ENCODE measurements around the gene DXO. TPM values are rescaled to one million over a fixed set of nuclear protein-coding genes. Genes with fewer than 3 reads are reported as not detected.
"Not testable (repeated sequence)": the region's sequence is repeated elsewhere in the genome, so short reads cannot be mapped to it uniquely, and the experiment has no call there.

DXO gene
- total RNA-seq (10 to 100 TPM; 27.8 to 30.3 TPM), polyA plus RNA-seq (10 to 100 TPM; 10.8 to 11.7 TPM)

DNA sequence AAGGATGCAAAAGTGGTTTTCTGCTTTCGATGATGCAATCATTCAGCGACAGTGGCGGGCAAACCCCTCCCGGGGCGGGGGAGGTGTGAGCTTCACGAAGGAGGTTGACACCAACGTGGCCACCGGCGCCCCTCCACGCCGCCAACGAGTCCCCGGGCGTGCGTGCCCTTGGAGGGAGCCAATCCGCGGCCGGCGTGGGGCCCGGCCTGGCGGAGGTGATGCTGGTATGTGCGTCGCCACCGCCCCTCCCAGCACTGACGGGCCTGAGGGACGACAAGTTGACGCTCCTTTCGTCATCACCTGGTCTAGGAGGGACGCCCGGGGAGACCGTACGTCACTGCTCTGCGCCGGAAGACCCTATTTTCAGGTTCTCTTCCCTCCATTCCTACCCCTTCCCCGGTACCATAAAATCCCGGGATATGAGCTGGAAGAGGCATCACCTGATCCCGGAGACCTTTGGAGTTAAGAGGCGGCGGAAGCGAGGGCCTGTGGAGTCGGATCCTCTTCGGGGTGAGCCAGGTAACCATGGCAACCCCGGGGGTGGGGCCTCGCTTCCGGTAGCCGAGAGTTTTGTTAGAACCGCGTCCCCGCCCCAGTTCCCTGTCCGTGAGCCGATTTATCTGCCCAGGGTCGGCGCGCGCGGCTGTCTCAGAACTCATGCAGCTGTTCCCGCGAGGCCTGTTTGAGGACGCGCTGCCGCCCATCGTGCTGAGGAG is at the start of gene DXO:
TSS of gene DXO (minus strand) at position 146 of the 716 bp plus-strand sequence. CDS start 463 bp downstream, outside the sequence.
- ChIA-PET POLR2A (ENCODE audit: partially characterized antibody) (interaction anchor here (0.5 to 7.5 kb wide), 34 partner anchors 8 to 1607 kb away, joined by 3 to 195 read pairs (median 4); partner anchors contain the start of genes ABHD16A, ATF6B, BAG6 and DDX39B), CTCF (ENCODE audit: partially characterized antibody) (interaction anchor here (0.8 to 2.7 kb wide), 4 partner anchors 14 to 1000 kb away, joined by 3 to 21 read pairs (median 3); partner anchors contain the start of genes LY6G5C, NELFE and SKIC2)
- H3K36me3 ChIP-seq (ENCODE audit: insufficient read depth, low read length) = peaks cover 32% of the 10 kb centered on the region
- peaks cover 31% of the 10 kb centered on the region for H3K4me1 ChIP-seq (ENCODE audit: insufficient read depth, low read length)
- H3K9me3 Mint-ChIP-seq = peaks cover 0 to 13% (median 0%) of the 10 kb centered on the region in 8 donors
- peak within 1 kb of the TSS; percentile 63 to 77 for H3K4me3 ChIP-seq (ENCODE audit: low read length in 2 of 2)
- no peaks in the 10 kb centered on the region for H3K9me3 ChIP-seq (ENCODE audit: control insufficient read depth in 1 of 2, low read length in 2 of 2)
- no peaks in the 10 kb centered on the region for H3K27me3 ChIP-seq (ENCODE audit: insufficient read depth, low read length)
- H3K4me3 Mint-ChIP-seq = peak within 1 kb of the TSS; percentile 97 to 99 (median 98)
- DNase-seq = peak; percentile 99 to 100 (median 99)
- H3K36me3 Mint-ChIP-seq = peaks cover 20 to 41% of the 10 kb centered on the region in 2 donors
- peak within 1 kb of the TSS; percentile 99 for H3K27ac ChIP-seq (ENCODE audit: low read depth, low read length)
- peaks cover 21 to 58% (median 32%) of the 10 kb centered on the region in 4 donors for H3K4me1 Mint-ChIP-seq
- H3K27me3 Mint-ChIP-seq = no peaks in the 10 kb centered on the region
- intact Hi-C loops (cut with micrococcal nuclease) = loop anchor here (1.0 to 10.0 kb wide), 3 partner anchors 13 to 1303 kb away; partner anchors contain the start of genes B3GALT4, RPS18, SKIC2 and VPS52
- H3K27ac Mint-ChIP-seq = peak within 1 kb of the TSS; percentile 100

DNA sequence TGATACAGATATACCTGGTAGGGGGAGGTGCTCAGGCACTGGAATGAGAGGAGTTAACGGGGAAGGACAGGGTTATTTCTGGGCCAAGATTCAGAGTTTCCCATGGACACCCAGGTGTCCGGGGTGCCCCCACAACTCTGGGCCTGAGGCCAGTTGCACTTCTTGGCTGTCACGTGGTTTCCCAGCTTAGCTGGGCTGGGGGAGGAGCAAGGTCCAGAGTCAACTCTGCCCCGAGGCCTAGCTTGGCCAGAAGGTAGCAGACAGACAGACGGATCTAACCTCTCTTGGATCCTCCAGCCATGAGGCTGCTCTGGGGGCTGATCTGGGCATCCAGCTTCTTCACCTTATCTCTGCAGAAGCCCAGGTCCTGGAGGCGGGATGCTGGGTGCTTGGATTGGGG is 42.6 kb upstream of the DXO start, which contains the start of gene C4B:
TSS of gene C4B (plus strand) at position 249 of the 400 bp plus-strand sequence. CDS start at position 300, 51 bp downstream.
- H3K4me1 Mint-ChIP-seq; H3K4me3 Mint-ChIP-seq; H3K4me3 ChIP-seq (ENCODE audit: low read length in 2 of 2); CTCF ChIA-PET (ENCODE audit: partially characterized antibody); H3K36me3 ChIP-seq (ENCODE audit: insufficient read depth, low read length); POLR2A ChIA-PET (ENCODE audit: partially characterized antibody); H3K4me1 ChIP-seq (ENCODE audit: insufficient read depth, low read length); H3K27me3 ChIP-seq (ENCODE audit: insufficient read depth, low read length); DNase-seq; H3K27ac Mint-ChIP-seq; H3K9me3 ChIP-seq (ENCODE audit: control insufficient read depth in 1 of 2, low read length in 2 of 2); H3K36me3 Mint-ChIP-seq; H3K27me3 Mint-ChIP-seq; intact Hi-C loops (cut with micrococcal nuclease); H3K9me3 Mint-ChIP-seq; H3K27ac ChIP-seq (ENCODE audit: low read depth, low read length): not testable (repeated sequence)

DNA sequence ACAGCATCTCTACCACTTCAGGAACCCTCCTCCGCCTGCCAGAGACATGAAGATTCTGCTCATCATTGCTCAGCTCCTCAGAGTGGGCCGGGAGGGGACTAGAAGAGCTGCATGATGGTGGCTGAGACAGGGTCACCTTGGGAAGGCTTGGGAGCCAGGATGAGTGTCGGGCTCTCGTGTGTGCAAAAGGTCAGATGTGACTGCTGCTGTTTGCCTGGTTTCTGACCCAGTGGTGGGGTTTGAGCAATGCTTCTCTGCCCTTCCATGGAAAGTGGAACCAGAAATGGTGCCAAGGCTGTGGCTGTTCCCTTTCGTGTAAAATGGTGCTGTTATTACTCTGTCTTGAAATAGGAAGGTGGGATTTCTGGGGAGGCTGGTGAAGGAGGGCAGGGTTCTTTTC is 41.8 kb upstream of the DXO start:
- H3K4me1 Mint-ChIP-seq = not testable (repeated sequence)

DNA sequence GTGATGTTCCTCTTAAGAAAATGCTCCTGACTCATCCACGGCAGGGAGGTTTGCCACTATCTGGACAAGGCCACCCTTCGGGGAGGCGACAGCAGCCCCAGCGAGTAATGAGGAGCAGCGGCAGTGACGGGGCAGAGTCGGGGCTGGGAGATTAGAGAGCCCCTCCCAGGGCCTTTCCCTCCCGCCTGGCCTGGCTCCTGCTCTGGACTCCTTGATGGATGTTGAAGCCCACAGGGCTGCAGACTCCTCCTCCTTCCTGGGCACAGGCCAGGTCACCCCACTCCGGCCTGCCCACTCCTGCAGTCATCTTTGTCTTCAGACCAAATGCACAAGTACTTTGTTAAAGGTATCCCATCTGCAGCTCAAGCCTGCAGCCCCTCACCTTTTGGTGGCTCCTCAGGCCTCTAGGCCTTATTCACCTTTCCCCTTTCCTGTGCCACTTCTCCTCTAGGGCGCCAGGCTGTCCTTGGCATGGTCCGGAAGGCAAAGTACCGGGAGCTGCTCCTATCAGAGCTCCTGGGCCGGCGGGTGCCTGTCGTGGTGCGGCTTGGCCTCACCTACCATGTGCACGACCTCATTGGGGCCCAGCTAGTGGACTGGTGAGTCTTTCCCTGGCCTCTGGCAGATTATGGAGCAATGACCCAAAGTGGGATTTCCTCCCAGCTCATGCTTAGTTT is 41.1 kb upstream of the DXO start:
- CTCF ChIA-PET (ENCODE audit: partially characterized antibody); intact Hi-C loops (cut with micrococcal nuclease); H3K27me3 Mint-ChIP-seq; H3K4me3 Mint-ChIP-seq; H3K9me3 Mint-ChIP-seq; H3K36me3 Mint-ChIP-seq; H3K4me1 ChIP-seq (ENCODE audit: insufficient read depth, low read length); H3K36me3 ChIP-seq (ENCODE audit: insufficient read depth, low read length); POLR2A ChIA-PET (ENCODE audit: partially characterized antibody); H3K9me3 ChIP-seq (ENCODE audit: control insufficient read depth in 1 of 2, low read length in 2 of 2); H3K27me3 ChIP-seq (ENCODE audit: insufficient read depth, low read length); H3K27ac Mint-ChIP-seq; H3K4me3 ChIP-seq (ENCODE audit: low read length in 2 of 2); H3K27ac ChIP-seq (ENCODE audit: low read depth, low read length); H3K4me1 Mint-ChIP-seq; DNase-seq: not testable (repeated sequence)

More for the DNA sequence above, 41.8 kb upstream of the DXO start:
- H3K36me3 Mint-ChIP-seq; POLR2A ChIA-PET (ENCODE audit: partially characterized antibody); H3K36me3 ChIP-seq (ENCODE audit: insufficient read depth, low read length); H3K4me3 Mint-ChIP-seq; H3K4me1 ChIP-seq (ENCODE audit: insufficient read depth, low read length); H3K9me3 Mint-ChIP-seq; DNase-seq; H3K9me3 ChIP-seq (ENCODE audit: control insufficient read depth in 1 of 2, low read length in 2 of 2); H3K27ac Mint-ChIP-seq; intact Hi-C loops (cut with micrococcal nuclease); H3K4me3 ChIP-seq (ENCODE audit: low read length in 2 of 2); CTCF ChIA-PET (ENCODE audit: partially characterized antibody); H3K27ac ChIP-seq (ENCODE audit: low read depth, low read length); H3K27me3 ChIP-seq (ENCODE audit: insufficient read depth, low read length); H3K27me3 Mint-ChIP-seq: not testable (repeated sequence)

DNA sequence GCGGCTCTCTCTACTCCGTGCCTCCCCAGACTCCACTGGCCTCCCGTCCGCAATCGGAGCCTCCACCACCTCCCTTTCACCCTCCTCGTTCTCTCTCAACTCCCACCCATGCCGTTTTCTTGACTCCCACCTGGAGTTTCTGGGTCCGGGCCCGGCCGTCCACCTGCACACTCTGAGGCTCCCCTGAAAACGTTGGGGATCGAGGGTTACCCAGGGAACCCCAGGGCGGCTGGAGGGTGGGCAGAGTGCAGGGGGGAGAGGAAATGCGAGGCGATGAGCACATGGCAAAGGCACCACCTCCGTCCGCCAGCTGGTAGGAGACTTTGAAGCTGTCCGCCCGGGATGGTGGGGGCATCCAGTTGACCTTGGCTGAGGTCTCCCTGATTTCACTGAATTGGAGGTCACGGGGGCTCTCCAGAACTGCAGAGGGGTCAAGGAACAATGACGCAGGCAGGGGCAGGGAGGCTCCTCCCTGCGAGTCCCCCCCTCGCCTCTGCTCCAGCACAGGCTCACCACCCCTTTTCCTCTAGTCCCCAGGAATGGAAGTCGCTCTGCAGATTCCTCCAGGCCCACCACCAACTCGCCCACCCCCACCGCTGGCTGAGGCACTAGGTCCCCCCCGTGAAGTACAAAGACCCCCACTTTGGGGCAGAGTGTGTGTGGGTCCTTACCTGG is 39.1 kb upstream of the DXO start:
- H3K27me3 ChIP-seq (ENCODE audit: insufficient read depth, low read length); H3K9me3 Mint-ChIP-seq; H3K9me3 ChIP-seq (ENCODE audit: control insufficient read depth in 1 of 2, low read length in 2 of 2); POLR2A ChIA-PET (ENCODE audit: partially characterized antibody); H3K4me3 Mint-ChIP-seq; H3K27me3 Mint-ChIP-seq; H3K27ac Mint-ChIP-seq; H3K36me3 Mint-ChIP-seq; H3K36me3 ChIP-seq (ENCODE audit: insufficient read depth, low read length); H3K4me3 ChIP-seq (ENCODE audit: low read length in 2 of 2); DNase-seq; intact Hi-C loops (cut with micrococcal nuclease); H3K27ac ChIP-seq (ENCODE audit: low read depth, low read length); H3K4me1 Mint-ChIP-seq; H3K4me1 ChIP-seq (ENCODE audit: insufficient read depth, low read length); CTCF ChIA-PET (ENCODE audit: partially characterized antibody): not testable (repeated sequence)

DNA sequence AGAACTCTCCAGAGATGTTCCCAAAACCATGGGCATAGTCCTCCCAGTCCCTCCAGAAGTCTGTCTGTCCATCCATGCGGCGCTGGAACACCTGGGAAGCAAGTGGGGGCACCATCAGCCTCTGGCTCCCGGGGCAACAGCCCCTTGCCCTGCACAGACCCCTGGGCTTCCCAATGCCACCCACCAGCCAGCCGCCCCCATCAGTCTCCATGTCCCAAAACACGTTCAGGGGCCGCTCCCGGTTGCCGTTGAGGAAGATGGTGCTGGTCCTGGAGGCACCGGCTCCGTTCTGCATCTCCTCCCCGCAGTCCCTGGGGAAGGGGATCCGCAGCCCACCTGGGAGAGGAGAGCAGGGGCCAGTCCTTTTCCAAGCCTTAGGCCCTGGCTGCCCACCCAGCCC is 37.6 kb upstream of the DXO start:
- H3K4me3 ChIP-seq (ENCODE audit: low read length in 2 of 2); CTCF ChIA-PET (ENCODE audit: partially characterized antibody); H3K4me1 ChIP-seq (ENCODE audit: insufficient read depth, low read length); intact Hi-C loops (cut with micrococcal nuclease); H3K9me3 ChIP-seq (ENCODE audit: control insufficient read depth in 1 of 2, low read length in 2 of 2); H3K9me3 Mint-ChIP-seq; DNase-seq; H3K36me3 ChIP-seq (ENCODE audit: insufficient read depth, low read length); H3K27ac Mint-ChIP-seq; H3K27ac ChIP-seq (ENCODE audit: low read depth, low read length); H3K27me3 Mint-ChIP-seq; POLR2A ChIA-PET (ENCODE audit: partially characterized antibody); H3K4me1 Mint-ChIP-seq; H3K36me3 Mint-ChIP-seq; H3K27me3 ChIP-seq (ENCODE audit: insufficient read depth, low read length); H3K4me3 Mint-ChIP-seq: not testable (repeated sequence)

DNA sequence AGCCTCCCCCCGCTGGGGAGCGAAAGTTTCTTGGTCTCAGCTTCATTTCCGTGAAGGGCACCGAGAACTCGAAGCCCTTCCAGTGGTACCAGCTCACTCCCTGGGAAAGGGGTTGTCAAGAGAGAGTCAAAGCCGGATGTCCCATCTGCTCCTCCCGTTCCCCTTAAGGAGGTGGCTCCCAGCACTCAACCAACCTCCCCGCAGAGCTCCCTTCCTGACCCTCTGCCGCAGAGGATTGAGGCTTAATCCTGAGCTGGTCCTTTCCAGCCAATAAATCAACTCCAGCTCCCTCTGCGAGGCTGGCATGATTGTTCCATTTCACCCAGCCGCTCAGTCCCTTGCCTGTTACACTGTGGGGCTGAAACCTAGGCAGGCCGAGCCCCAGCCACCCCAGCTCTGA is 36.7 kb upstream of the DXO start:
- H3K4me3 Mint-ChIP-seq; intact Hi-C loops (cut with micrococcal nuclease); CTCF ChIA-PET (ENCODE audit: partially characterized antibody); H3K27ac ChIP-seq (ENCODE audit: low read depth, low read length); H3K36me3 ChIP-seq (ENCODE audit: insufficient read depth, low read length); DNase-seq; H3K4me1 ChIP-seq (ENCODE audit: insufficient read depth, low read length); H3K9me3 ChIP-seq (ENCODE audit: control insufficient read depth in 1 of 2, low read length in 2 of 2); H3K4me3 ChIP-seq (ENCODE audit: low read length in 2 of 2); H3K27me3 Mint-ChIP-seq; H3K9me3 Mint-ChIP-seq; H3K36me3 Mint-ChIP-seq; POLR2A ChIA-PET (ENCODE audit: partially characterized antibody); H3K27me3 ChIP-seq (ENCODE audit: insufficient read depth, low read length); H3K27ac Mint-ChIP-seq: not testable (repeated sequence)
- peaks cover 6 to 12% (median 8%) of the 10 kb centered on the region in 4 donors for H3K4me1 Mint-ChIP-seq
